GM19099 (cell line): Measurements from ENCODE around the gene ZEB2.

Experiments
- POLR2A ChIP-seq: IDR thresholded peaks from 3 replicates; pipeline ENCODE4 v1.6.1; 2011; ENCODE audit warnings: low read depth; ENCODE audit not compliant: insufficient read length; ENCODE audit errors: extremely low read depth

The ZEB2 gene

GRCh38 chr2:144519934-144520731 is at the start of gene ZEB2:
Gene ZEB2, minus strand, starts transcription at chr2:144520119. Its CDS starts 2,769 bp downstream, at chr2:144517350.
- no peak for TF ChIP-seq POLR2A

DNA sequence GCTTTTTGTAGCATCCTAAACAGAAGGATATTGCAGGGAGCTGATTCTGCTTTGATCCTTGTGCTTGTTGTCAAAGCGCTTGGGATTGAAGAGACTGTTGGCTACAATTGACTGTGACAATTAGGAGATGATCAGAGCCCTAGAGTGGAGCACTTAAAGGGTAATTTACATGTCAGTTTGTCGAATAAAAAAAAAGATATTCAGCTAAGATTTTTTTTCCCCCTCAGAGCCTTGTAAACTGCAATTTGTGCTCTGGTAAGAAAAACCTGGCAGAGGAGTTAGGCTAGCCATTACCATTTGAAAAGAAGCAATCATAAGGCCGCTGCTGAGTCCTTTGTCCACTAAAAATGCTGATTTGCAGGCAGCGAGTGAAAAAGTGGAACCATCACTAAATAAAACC is 47.8 kb upstream of the ZEB2 start:
- TF ChIP-seq POLR2A: no peak

DNA sequence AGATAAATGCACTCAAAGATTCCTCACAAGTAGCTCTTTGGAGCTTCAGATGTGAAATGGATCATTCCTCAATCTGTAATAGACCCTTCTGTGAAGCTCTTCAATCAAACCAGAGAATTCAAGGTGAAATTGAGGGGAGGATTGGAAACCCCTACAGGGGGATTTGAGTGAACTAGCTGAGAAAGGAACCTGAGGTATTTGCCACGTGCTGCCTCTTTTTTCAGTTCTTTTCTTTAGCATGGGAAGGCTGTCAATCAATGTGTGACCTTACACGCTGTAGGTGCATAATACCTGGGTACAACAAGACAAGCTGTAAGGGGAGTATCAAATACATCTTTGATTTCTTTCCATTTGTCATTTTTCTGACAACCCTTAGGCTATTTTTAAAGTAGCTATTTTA is 46.5 kb upstream of the ZEB2 start:
- TF ChIP-seq POLR2A: no peak

GRCh38 chr2:144560251-144560650 is 40.3 kb upstream of the ZEB2 start:
- TF ChIP-seq POLR2A: no peak

GRCh38 chr2:144559681-144560080 is 39.8 kb upstream of the ZEB2 start:
- no peak for TF ChIP-seq POLR2A

- no peak for TF ChIP-seq POLR2A
Measured at GRCh38 chr2:144559242-144559641, 39.3 kb upstream of the ZEB2 start.

GRCh38 chr2:144554492-144555210 is 34.7 kb upstream of the ZEB2 start:
- no peak for TF ChIP-seq POLR2A

DNA sequence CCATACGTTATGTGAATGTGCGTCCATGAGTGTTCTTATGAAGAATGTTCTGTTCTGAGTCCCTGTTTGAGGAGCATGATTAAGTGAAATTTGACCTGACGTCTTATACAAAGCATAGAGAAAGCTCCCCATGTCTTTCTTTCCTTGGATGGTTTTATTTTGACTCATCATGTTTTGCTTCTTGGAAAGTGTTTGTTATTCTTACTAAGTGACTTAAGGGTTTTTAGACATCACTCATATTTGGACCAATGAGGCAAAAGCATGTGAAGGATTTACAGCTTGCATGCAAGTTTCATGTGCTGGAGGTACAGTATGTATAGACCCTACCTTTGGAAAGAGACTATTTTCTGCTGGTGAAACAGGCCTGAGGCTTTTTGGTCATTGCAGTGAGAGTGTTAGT is 33.5 kb upstream of the ZEB2 start:
- TF ChIP-seq POLR2A: no peak

GRCh38 chr2:144552821-144553220 is 32.9 kb upstream of the ZEB2 start:
- no peak for TF ChIP-seq POLR2A

DNA sequence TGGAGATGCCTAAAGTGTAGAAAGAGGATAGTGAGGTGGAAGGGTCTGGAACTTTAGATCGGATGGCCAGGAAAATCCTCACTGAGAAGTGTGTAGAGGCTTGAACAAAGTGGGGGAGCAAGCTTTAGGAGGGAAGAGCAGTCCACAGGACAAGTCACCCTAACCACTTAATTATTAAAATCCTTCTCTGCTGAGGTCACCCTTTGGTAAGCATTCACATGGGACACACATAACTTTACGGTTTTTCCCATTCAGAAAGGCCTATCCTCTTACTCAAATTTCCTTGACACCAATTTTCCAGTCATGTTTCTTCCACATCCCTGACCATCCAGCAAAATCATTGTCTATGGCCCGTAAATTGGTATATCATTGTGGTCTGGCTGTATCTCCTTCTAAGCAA is 31.0 kb upstream of the ZEB2 start:
- TF ChIP-seq POLR2A: no peak

DNA sequence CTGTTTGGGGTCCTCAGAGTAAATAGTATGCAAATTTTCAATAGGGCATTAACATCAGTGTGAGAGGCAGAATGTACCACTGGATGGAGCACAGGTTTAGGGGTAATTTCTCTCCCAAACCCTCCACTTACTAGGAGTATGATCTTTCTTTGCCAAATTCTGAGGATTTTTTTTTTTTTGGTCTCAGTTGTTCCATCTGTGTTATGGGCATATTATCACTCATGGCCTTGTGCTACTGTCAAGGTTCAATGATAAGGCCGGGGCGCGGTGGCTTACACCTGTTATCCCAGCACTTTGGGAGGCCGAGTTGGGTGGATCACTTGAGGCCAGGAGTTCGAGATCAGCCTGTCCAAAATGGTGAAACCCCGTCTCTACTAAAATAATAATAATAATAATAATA is 30.2 kb upstream of the ZEB2 start:
- no peak for TF ChIP-seq POLR2A

DNA sequence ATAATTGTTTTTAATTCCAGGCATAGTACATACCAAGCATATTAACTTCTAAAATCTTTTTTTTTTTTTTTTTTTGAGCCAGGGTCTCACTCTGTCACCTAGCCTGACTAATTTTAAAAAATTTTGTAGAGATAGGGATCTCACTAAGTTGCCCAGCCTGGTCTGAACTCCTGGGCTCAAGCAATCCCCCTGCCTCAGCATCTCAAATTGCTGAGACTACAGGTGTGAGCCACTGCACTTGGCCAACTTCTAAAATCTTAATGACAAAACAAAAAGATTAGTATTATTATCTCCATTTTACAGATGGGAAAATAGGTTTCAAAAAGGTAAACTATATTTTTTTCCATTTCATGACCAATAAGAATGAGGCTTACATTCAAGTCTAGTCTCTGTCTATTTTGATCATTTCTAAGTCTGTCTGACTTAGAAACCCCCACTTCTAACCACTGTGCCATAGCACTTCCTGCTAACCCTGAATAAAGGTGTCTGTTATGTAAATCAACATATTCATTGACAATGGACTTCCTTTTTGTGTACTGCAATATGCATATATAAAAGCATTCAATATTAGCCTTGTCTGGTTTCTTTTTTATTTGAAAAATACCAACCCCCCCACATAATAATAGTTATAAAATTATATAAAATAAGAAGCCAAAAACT is 28.7 kb upstream of the ZEB2 start:
- TF ChIP-seq POLR2A: no peak

- TF ChIP-seq POLR2A: no peak
Measured at GRCh38 chr2:144548088-144548487, 28.2 kb upstream of the ZEB2 start.

- no peak for TF ChIP-seq POLR2A
Measured at GRCh38 chr2:144547494-144547893, 27.6 kb upstream of the ZEB2 start.

GRCh38 chr2:144546933-144547332 is 27.0 kb upstream of the ZEB2 start:
- TF ChIP-seq POLR2A: no peak

DNA sequence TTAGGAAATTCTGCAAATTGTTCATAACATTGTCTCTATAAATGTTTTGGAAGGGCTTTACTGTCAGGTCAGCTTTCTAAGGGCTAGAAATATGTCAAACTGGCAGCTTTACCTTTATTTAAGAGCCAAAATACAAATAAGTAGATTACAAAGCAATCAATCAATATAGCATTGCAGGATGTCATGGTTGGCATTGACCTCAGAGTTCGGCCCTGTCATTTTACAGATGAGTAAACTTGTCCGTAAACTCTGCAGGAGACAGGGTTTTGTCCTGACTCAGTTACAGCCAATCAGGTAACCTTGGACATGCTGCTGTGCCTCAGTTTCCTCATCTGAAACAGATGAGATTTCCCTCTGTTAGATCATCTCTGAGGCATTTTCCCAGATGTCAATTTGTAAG is 25.9 kb upstream of the ZEB2 start:
- TF ChIP-seq POLR2A: no peak

DNA sequence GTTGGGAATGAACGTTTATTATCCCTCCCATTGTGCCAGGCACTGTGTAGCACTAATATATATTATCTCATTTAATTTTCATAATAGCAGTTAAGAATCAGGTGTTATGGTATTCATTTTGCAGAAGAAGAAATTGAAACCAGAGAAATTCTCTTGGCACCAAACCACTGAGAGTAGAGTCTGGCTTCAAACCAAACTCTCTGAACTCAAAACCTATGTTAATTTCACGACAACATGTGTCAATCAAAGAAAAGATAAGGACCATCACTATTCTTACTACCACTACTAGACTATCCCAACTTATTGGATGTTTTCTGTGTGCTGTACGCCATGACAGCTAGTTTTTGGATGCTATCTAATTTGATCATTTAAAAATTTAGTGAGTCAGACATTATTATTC is 24.1 kb upstream of the ZEB2 start:
- TF ChIP-seq POLR2A: no peak

GRCh38 chr2:144541396-144541795 is 21.5 kb upstream of the ZEB2 start:
- no peak for TF ChIP-seq POLR2A
